Bronchus fibroblast of lung (primary cell): Measurements from ENCODE around the gene FBN3. TPM values are rescaled to one million over a fixed set of nuclear protein-coding genes. Genes with fewer than 3 reads are reported as not detected.

ENCODE experiments used
- total RNA-seq: library from RNA; depleted of rRNA; stranded (reverse); fragments of >200 nt; gene quantifications from 2 replicates; pipeline ENCODE4 v1.2.3, GENCODE V29; 2015

FBN3 gene
- not detected in 2 replicates for total RNA-seq

DNA sequence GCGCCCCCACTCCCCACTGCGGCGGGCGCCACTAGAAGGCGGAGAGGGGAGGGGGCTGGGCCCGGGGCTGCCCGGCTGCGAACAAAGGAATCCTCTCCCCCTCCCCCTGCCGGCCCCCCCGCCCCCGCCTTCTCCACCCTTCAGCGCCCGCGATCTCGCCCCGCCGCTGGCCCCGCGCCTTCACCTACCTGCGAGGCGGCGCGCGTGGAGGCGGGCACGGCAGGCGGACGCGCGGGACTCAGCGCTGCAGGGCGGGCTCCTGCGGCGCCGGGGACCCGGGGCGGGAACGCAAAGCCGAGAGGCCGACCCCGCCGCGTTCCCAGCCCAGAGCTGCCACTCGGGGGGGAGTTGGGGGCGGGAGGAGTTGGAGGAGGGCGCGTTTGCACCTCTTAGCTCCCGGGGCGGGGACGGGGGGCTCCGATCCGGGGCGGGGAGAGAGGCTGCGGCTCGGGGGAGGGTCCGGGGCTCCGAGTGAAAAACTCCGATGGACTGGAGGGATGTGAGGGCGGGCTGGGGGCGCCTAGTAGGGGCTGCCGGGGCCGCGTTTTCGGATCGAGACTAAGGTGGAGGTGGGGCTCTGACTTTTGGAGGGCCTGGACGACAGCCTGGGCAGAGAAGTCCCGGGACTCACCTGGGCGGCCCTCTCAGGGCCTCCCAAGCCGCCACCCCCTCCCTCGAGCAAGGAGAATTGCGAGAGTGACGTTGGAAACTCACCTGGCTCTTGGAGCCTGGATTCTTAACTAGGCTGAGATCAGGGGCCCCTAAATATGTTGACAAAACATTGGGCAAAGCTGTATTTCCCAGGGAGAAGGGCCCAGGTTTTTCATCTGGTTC lies at the start of gene FBN3:
Gene FBN3, minus strand, starts transcription at position 332 of the 834 bp plus-strand sequence. CDS start 2,112 bp downstream, outside the sequence.

DNA sequence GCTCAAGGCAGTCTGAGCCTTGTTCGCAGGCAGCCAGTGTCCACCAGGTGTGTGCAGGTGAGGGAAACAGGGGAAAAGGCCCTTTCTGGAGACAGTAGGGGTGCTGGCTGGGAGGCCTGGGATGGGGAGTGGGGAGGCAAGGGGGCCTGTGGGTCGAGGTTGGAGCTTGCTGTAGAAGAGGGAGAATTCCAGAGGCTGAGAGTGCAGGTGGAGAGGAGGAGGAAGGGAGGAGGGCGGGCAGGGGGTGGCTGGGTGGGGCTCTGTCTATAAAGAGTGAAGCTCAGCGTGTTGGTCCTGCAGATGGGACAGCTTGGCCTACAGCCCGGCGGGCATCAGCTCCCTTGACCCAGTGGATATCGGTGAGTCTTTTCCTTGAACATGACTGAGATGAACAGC lies 96.9 kb downstream of the FBN3 start, which contains the start of gene CCL25:
Gene CCL25, plus strand, starts transcription at position 297 of the 396 bp plus-strand sequence. CDS start 290 bp downstream, outside the sequence.

Other genes with a start within 250 kb of the FBN3 start
- gene MAP2K7, start 245.7 kb downstream of the FBN3 start, total RNA-seq: 8.6 and 10.8 TPM in 2 replicates
- gene TGFBR3L, start 234.8 kb downstream of the FBN3 start, total RNA-seq: 1.0 and 6.9 TPM in 2 replicates
- gene SNAPC2, start 229.3 kb downstream of the FBN3 start, total RNA-seq: 32.8 and 34.6 TPM in 2 replicates
- gene CTXN1, start 223.5 kb downstream of the FBN3 start, total RNA-seq: 3.4 and 4.4 TPM in 2 replicates
- 56.2 and 56.8 TPM in 2 replicates for gene TIMM44, start 205.9 kb downstream of the FBN3 start, total RNA-seq
- gene ELAVL1, start 144.0 kb downstream of the FBN3 start, total RNA-seq: 42.0 and 57.5 TPM in 2 replicates
- gene CCL25, start 96.8 kb downstream of the FBN3 start, total RNA-seq: not detected in 2 replicates
- 6.7 and 9.1 TPM in 2 replicates for gene CERS4, start 59.8 kb upstream of the FBN3 start, total RNA-seq
- gene CD320, start 158.8 kb upstream of the FBN3 start, total RNA-seq: 87.0 and 92.6 TPM in 2 replicates
- gene NDUFA7, start 171.8 kb upstream of the FBN3 start, total RNA-seq: 51.6 and 59.5 TPM in 2 replicates
- 362 and 493 TPM in 2 replicates for gene RPS28, start 171.9 kb upstream of the FBN3 start, total RNA-seq
- 0.15 and 0.17 TPM in 2 replicates for gene KANK3, start 193.7 kb upstream of the FBN3 start, total RNA-seq
- 0.17 and 0.59 TPM in 2 replicates for gene ANGPTL4, start 214.6 kb upstream of the FBN3 start, total RNA-seq
- 8.9 and 12.9 TPM in 2 replicates for gene RAB11B, start 240.8 kb upstream of the FBN3 start, total RNA-seq